ENCODE measurements around the gene WDR72. TPM values are rescaled to one million over a fixed set of nuclear protein-coding genes. Genes with fewer than 3 reads are reported as not detected.

WDR72 gene
- total and polyA plus RNA-seq, 4 donors, result 6.1 to 55.4 (median 17.0) TPM

- Histone ChIP-seq H3K36me3 (ENCODE audit: control insufficient read depth in 4 of 4, insufficient read depth in 3 of 4, low read depth in 1 of 4, low read length in 3 of 4) (no peaks in the 10 kb centered on the region), H3K9me3 (ENCODE audit: control insufficient read depth in 4 of 4, low read length in 3 of 4) (no peaks in the 10 kb centered on the region), H3K4me3 (ENCODE audit: low read depth in 1 of 3, low read length in 3 of 3) (no peak overlapping the region), H3K9ac (ENCODE audit: low read depth in 1 of 2, low read length in 2 of 2) (no peak overlapping the region), H3K27me3 (ENCODE audit: control insufficient read depth in 4 of 4, insufficient read depth in 4 of 4, low read length in 3 of 4) (no peaks in the 10 kb centered on the region), H3K4me1 (ENCODE audit: control insufficient read depth in 4 of 4, insufficient read depth in 4 of 4, low read length in 3 of 4) (no peaks in the 10 kb centered on the region), H3K27ac (ENCODE audit: low read depth in 1 of 2, low read length in 2 of 2) (no peak overlapping the region)
- TF ChIP-seq GABPA (IDR thresholded peaks at IDR 0.05 in 1 of 2, conservative IDR thresholded peaks at IDR 0.05 in 1 of 2) (no peak), JUND (IDR thresholded peaks at IDR 0.05) (no peak), HNF4G (IDR thresholded peaks at IDR 0.05) (no peak)
- DNase-seq (ENCODE audit: low spot score), result no peak
- 78% methylated on average over 1 of the region's 1 CpG for WGBS
Measured at GRCh38 chr15:53807501-53807900, 48.0 kb upstream of the WDR72 start.

- Histone ChIP-seq H3K4me3 (ENCODE audit: low read depth in 1 of 3, low read length in 3 of 3) (no peak overlapping the region), H3K27ac (ENCODE audit: low read depth in 1 of 2, low read length in 2 of 2) (no peak overlapping the region), H3K27me3 (ENCODE audit: control insufficient read depth in 4 of 4, insufficient read depth in 4 of 4, low read length in 3 of 4) (no peaks in the 10 kb centered on the region), H3K36me3 (ENCODE audit: control insufficient read depth in 4 of 4, insufficient read depth in 3 of 4, low read depth in 1 of 4, low read length in 3 of 4) (no peaks in the 10 kb centered on the region), H3K9me3 (ENCODE audit: control insufficient read depth in 4 of 4, low read length in 3 of 4) (no peaks in the 10 kb centered on the region), H3K4me1 (ENCODE audit: control insufficient read depth in 4 of 4, insufficient read depth in 4 of 4, low read length in 3 of 4) (no peaks in the 10 kb centered on the region), H3K9ac (ENCODE audit: low read depth in 1 of 2, low read length in 2 of 2) (no peak overlapping the region)
- DNase-seq (ENCODE audit: low spot score), result no peak
- TF ChIP-seq ATF3 (IDR thresholded peaks at IDR 0.05), result no peak
- 36% methylated on average over 2 of the region's 2 CpGs for WGBS
Measured at GRCh38 chr15:53802672-53803071, 43.2 kb upstream of the WDR72 start.

- no peak for DNase-seq (ENCODE audit: low spot score)
Measured at GRCh38 chr15:53791581-53791980, 32.1 kb upstream of the WDR72 start.

GRCh38 chr15:53789654-53790375 lies 30.4 kb upstream of the WDR72 start:
- no peak overlapping the region for H3K27ac ChIP-seq (ENCODE audit: low read depth in 1 of 2, low read length in 2 of 2)
- WGBS, result 57% methylated on average over 2 of the region's 2 CpGs
- DNase-seq (ENCODE audit: low spot score), result no peak
- H3K4me3 ChIP-seq (ENCODE audit: low read depth in 1 of 3, low read length in 3 of 3), result no peak overlapping the region
- no peak overlapping the region for H3K9ac ChIP-seq (ENCODE audit: low read depth in 1 of 2, low read length in 2 of 2)
- H3K36me3 ChIP-seq (ENCODE audit: control insufficient read depth in 4 of 4, insufficient read depth in 3 of 4, low read depth in 1 of 4, low read length in 3 of 4), result no peaks in the 10 kb centered on the region
- H3K27me3 ChIP-seq (ENCODE audit: control insufficient read depth in 4 of 4, insufficient read depth in 4 of 4, low read length in 3 of 4), result no peaks in the 10 kb centered on the region
- no peak for TF ChIP-seq SP1 (IDR thresholded peaks at IDR 0.05)
- no peak for TF ChIP-seq ZBTB33 (IDR thresholded peaks at IDR 0.05)
- no peaks in the 10 kb centered on the region for H3K4me1 ChIP-seq (ENCODE audit: control insufficient read depth in 4 of 4, insufficient read depth in 4 of 4, low read length in 3 of 4)
- no peaks in the 10 kb centered on the region for H3K9me3 ChIP-seq (ENCODE audit: control insufficient read depth in 4 of 4, low read length in 3 of 4)

More at GRCh38 chr15:53791581-53791980, 32.1 kb upstream of the WDR72 start:
- Histone ChIP-seq H3K4me3 (ENCODE audit: low read depth in 1 of 3, low read length in 3 of 3) (no peak overlapping the region), H3K36me3 (ENCODE audit: control insufficient read depth in 4 of 4, insufficient read depth in 3 of 4, low read depth in 1 of 4, low read length in 3 of 4) (no peaks in the 10 kb centered on the region), H3K27ac (ENCODE audit: low read depth in 1 of 2, low read length in 2 of 2) (no peak overlapping the region), H3K27me3 (ENCODE audit: control insufficient read depth in 4 of 4, insufficient read depth in 4 of 4, low read length in 3 of 4) (no peaks in the 10 kb centered on the region), H3K9ac (ENCODE audit: low read depth in 1 of 2, low read length in 2 of 2) (no peak overlapping the region), H3K4me1 (ENCODE audit: control insufficient read depth in 4 of 4, insufficient read depth in 4 of 4, low read length in 3 of 4) (no peaks in the 10 kb centered on the region), H3K9me3 (ENCODE audit: control insufficient read depth in 4 of 4, low read length in 3 of 4) (no peaks in the 10 kb centered on the region)
- TF ChIP-seq SP1 (IDR thresholded peaks at IDR 0.05) (no peak), NR2F2 (IDR thresholded peaks at IDR 0.05) (no peak)
- WGBS, result 84% methylated on average over 9 of the region's 9 CpGs

Measured in liver (tissue), 9 donors.